ENCODE data around the gene ADH4. TPM values are rescaled to one million over a fixed set of nuclear protein-coding genes. Genes with fewer than 3 reads are reported as not detected.

The ADH4 gene
- not detected in 2 replicates for total RNA-seq

DNA sequence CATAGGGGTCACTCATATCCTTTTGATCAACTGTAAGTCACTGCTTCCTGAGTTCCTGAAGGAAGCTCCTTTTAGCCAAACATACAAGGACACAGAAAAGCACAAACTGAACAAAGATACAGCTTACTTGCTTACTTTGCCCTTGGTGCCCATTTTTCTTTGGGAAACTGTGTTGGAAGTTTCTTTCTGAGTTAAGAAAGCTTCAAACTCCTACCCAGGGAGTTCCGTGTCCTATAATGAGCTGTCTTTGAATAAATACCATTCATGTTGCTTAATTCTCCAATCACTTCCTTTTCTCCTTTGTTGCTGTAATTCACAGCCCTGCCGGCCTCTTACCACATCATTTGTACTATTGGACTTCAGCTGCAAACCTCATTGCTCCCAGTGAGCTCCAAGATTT lies at the start of gene ADH4:
TSS of gene ADH4 (minus strand) at position 228 of the 400 bp plus-strand sequence. CDS start at position 153, 75 bp downstream.

DNA sequence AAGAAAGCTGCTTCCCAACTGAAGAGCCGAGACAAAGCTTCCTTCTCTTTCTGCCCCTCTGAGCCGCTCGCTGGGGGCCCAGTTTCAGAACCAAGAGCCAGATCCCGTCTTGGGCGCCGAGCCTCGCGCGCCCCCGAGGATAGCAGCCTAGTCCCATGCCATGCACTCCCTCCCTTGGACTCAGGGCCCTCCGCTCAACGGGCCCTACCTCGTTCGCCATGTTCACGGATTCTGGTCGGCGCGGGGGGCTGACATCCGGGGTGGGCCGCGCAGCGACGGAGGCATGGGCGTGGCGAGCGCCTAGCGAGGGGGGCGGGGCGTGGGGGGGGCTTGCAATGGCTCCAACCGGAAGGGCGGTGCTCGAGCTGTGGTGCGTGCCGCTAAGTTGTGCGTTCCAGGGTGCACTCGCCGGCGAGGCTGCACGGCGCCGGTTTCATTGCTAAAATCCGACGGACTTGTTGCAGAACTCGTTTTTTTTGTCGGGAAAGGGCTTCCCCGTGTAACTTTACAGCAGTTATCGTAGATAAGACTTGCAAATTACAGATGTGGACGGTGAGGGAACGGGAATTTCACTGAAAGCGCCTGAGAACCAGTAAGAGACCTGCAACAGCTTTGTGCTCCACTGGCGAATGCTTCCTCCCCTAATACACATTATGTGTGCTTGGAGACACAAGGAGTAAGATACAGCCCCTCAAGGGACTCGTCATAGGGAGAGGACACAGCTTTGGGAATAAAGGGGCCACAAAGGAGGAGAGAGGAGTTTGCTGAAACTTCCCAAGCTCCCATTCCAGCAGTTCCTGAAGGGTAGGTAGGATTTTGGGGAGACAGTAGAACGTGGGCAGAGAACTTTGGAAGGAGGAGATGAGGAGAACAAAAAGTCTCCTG lies 55.4 kb downstream of the ADH4 start, which contains the start of gene ADH5:
TSS of gene ADH5 (minus strand) at position 308 of the 885 bp plus-strand sequence. CDS start at position 220, 88 bp downstream.

Other genes starting within 250 kb of the ADH4 start
- gene EIF4E, start 215.2 kb downstream of the ADH4 start, total RNA-seq, result 54.1 and 59.1 TPM in 2 replicates
- 25.8 and 27.6 TPM in 2 replicates for gene METAP1, start 148.6 kb downstream of the ADH4 start, total RNA-seq
- gene ADH5, start 55.5 kb downstream of the ADH4 start, total RNA-seq, result 151 and 168 TPM in 2 replicates
- gene ADH6, start 74.9 kb upstream of the ADH4 start, total RNA-seq, result 0.56 TPM in 1 of 2 replicates, not detected in the other
- gene ADH1A, start 146.7 kb upstream of the ADH4 start, total RNA-seq, result not detected in 2 replicates
- gene ADH1B, start 177.1 kb upstream of the ADH4 start, total RNA-seq, result 632 and 682 TPM in 2 replicates
- 3.7 and 6.1 TPM in 2 replicates for gene ADH1C, start 208.4 kb upstream of the ADH4 start, total RNA-seq